ENCODE data around the gene CMYA5.
"Not testable (repeated sequence)": the region's sequence is repeated elsewhere in the genome, so short reads cannot be mapped to it uniquely, and the experiment has no call there.

Gene CMYA5

DNA sequence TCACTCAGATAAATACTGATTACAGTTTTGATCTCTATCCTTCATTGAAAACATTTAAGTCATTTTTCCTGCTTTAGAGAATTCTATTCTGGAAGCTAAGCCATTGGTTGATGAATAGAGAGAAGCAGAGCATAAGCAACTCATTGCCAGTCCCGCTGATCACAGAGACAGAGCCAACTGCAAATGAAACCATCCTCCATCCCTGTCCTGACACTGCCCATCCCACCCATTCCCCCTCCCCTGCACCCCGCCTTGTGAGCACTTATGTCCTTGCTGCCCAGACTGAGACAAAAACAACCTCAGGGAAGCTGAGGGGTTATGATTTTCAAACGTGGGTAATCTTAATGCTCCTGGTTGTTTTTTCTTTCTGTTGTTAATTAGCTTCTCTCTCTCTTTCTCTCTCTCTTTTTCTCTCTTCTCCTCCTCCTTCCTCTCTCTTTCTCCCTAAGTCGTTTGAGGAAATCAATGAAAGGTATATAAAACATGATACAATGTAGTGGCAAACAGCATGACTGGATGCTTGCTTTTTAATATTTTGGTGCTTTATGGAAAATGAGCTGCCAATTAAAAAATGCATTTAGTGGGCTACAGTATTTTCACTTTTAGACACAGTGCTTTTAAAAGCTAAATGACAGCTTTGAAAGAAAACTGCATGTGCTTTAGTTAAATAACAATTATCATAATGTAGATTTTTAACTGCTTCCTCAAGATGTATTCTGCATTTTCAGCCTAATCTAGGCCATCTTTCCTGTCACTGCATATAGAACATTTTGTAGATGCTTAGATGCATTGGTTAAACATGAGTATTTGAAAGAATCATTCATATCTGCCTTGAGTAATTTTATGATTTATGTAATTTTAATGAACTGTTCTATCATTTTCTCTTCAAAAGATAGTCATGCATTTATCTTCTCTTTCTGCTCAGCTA, 57.3 kb downstream of the CMYA5 start:
- no peak for DNase-seq (ENCODE audit: low read depth in 2 of 2)

DNA sequence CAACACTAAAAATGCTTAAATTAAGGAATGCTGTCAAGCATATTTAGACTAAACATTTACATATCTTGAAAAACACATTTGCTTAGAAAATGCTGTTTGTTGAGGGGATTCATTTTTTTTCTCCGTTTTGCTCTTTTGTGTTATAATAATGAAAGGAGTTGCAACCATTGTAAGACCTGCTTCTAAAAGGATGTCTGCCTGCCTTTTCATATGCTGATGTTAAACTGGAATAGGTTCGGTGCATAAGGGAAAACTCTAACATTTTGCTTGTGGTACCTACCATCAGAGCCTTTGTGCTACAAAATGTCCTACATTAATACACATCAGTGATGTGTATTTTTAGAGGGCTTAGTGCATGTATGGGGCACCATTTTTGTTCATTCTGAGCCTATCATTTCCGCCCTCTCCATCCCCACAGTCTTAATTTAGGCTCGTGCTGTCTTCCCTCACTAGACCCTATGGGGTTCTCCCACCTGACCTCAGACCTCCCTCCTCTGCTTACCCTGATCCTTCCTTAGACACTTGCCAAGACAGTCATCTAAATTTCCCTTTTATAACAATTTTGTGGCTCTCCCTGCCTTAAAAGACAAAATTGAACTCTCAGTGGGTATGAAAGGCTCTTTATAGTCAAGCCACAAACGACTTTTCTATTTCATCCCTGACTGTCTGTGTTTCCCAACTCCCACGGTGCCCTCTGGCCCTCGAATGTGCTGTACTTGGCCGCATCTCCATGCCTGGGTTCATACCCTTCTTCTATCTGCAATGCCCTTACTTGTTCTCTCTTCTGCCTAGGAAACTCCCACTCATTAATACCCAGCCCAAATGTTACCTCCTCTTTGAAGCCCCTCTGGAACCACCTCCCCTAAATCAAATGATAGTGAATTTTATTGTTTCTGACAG, 61.2 kb downstream of the CMYA5 start:
- DNase-seq (ENCODE audit: low read depth in 2 of 2) = no peak

- no peak for DNase-seq (ENCODE audit: low read depth in 2 of 2)
Observed at GRCh38 chr5:79753092-79753491, 63.5 kb downstream of the CMYA5 start.

- no peak for DNase-seq (ENCODE audit: low read depth in 2 of 2)
Observed at GRCh38 chr5:79753877-79754645, 64.4 kb downstream of the CMYA5 start.

DNA sequence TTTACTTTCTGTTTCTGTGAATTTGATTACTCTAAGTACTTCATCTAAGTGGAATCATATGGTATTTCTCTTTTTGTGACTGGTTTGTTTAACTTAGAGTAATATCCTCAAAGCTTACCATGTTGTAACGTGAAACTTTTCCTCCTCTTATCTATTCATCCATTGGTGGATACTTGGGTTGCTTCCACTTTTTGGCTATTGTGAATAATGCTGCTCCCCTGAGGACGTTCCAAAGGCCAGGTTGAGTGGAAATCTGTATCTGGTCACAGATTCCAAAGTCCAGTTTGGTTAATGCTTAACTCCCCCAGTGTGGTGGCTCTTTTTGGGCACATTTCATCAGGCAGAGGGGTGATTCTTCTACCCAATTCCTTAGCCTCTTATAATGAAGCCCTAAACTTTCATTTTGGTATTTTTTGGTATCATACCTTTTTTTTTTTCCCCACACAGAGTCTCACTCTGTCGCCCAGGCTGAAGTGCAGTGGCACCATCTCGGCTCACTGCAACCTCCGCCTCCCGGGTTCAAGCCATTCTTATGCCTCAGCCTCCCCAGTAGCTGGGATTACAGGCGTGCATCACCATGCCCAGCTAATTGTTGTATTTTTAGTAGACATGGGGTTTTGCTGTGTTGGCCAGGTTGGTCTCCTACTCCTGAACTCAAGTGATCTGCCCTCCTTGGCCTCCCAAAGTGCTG, 65.4 kb downstream of the CMYA5 start:
- no peak for DNase-seq (ENCODE audit: low read depth in 2 of 2)

DNA sequence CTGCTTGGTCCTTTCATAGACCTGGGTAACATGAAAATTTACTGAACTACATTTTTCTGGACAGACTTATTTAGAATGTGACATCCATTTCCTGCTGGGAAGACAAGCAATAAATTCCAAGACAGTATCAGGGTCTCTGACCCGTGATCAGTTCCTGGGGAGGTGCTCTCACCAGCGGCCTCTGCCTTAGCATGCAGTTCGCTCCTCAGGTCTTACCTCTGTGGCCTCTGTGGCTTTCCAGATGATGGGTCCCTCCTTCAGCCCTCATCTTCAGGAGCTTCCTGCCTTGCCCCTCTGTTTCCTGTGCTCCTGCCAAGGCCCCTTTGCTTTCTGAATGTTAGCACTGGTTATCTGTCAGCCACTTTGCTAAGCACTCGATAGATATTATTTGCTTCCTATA, 66.4 kb downstream of the CMYA5 start:
- no peak for DNase-seq (ENCODE audit: low read depth in 2 of 2)

- DNase-seq (ENCODE audit: low read depth in 2 of 2) = no peak
Observed at GRCh38 chr5:79759436-79759835, 69.8 kb downstream of the CMYA5 start.

DNA sequence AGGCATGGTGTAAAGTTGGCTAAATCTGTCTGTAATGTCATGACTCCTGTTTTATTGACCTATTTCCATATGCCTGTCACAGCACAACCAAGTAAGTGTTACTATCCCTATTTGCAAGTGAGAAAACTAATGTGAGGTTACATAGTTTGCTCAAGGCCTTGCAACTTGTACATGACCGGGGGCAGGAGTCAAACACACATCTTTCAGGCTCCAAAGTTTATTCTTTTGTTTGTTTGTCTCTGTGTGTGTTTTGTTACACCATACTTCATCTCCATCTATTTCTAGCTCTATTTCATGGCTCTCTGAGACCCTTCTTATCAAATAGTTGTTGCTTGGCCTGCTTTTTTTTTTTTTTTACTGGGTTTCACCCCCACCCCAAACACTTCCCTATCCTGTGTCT, 70.2 kb downstream of the CMYA5 start:
- DNase-seq (ENCODE audit: low read depth in 2 of 2) = no peak

DNA sequence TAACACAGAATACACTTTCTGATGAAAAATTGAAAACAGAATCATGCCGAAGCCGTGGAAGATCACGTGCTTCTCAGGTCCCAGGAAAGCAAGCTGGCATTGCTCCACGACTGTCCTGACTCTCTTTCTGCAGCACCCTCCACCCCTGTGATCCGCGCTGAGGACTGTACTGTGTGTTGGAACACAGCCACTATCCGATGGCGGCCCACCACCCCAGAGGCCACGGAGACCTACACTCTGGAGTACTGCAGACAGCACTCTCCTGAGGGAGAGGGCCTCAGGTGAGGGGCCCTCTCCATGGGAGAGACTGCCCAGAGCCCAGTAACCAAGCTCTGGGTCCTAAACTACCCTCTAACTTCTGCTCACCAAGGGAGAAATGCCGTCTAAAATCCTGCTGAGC, 73.3 kb downstream of the CMYA5 start:
- no peak for DNase-seq (ENCODE audit: low read depth in 2 of 2)

DNA sequence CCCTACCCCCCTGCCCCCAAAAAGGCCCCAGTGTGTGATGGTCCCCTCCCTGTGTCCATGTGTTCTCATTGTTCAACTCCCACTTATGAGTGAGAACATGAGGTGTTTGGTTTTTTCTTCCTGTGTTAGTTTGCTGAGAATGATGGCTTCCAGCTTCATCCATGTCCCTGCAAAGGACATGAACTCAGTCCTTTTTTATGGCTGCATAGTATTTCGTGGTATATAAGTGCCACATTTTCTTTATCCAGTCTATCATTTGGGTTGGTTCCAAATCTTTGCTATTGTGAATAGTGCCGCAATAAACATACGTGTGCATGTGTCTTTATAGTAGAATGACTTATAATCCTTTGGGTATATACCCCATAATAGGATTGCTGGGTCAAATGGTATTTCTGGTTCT, 74.5 kb downstream of the CMYA5 start:
- not testable (repeated sequence) for DNase-seq (ENCODE audit: low read depth in 2 of 2)

- DNase-seq (ENCODE audit: low read depth in 2 of 2) = no peak
Observed at GRCh38 chr5:79771387-79771786, 81.8 kb downstream of the CMYA5 start.

GRCh38 chr5:79772651-79773050, 83.0 kb downstream of the CMYA5 start:
- no peak for DNase-seq (ENCODE audit: low read depth in 2 of 2)

- DNase-seq (ENCODE audit: low read depth in 2 of 2) = no peak
Observed at GRCh38 chr5:79773612-79774011, 84.0 kb downstream of the CMYA5 start.

DNA sequence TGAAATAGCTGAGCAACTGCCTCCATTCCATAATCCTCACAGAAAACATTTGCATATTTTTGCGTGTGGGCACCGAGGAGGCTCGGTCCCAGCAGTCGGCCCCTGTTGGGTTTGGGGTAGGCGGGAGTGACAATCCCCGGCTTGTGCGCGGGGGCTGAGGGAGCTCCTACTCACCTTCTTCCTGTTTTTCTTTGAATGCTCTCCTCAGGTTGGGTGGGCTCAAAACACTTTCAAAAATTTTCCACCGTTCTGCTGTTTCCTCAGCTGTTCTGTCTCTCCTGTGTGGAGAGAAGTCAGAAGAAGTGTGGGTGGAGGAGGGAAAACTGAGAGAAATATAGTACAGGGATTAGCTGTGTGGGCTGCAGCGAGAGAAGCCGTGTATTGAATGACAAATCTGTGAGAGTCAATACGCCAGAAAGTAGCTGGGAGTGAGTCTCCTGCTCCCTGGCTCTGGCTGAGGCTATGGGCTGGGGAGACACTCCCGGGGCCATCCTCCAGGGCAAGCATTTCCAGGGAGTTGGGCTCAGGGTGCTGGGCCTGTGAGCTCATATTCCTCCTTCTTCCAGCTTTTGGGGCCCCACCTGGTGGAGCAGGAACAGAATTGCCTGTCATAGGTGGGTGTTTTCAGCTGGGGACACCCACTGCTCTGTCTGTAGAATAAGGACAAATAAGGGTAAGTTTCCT, 84.7 kb downstream of the CMYA5 start:
- DNase-seq (ENCODE audit: low read depth in 2 of 2) = no peak

DNA sequence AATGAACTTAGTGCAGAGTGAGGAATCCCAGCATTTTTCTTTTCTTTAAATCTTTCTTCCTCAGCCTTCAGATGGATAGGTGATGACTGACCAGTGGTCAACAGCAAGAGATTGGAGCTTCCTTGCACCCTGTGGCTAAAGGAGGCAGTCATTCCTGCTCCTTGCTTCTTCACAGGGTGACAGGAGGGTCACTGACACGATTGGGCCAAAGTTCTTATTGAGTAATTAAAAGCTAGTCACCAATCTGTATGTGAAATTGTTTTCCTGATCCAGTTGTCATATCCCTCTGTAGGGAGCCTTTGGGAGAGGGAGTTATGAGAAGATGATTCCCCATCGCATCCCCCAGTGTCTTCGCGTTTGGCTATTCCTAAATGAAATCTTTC, 85.2 kb downstream of the CMYA5 start:
- DNase-seq (ENCODE audit: low read depth in 2 of 2) = no peak

DNA sequence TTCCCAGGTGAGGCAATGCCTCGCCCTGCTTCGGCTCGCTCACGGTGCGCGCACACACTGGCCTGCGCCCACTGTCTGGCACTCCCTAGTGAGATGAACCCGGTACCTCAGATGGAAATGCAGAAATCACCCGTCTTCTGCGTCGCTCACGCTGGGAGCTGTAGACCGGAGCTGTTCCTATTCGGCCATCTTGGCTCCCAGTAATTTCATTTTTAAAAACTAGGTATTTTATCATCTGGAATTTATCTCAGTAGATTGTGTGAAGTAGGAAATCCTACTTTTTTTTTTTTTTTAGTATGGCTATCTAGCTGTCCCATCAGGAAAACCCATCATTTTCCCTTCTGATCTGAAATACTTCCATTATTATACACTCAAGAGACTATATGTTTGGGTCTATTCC, 95.1 kb downstream of the CMYA5 start:
- not testable (repeated sequence) for DNase-seq (ENCODE audit: low read depth in 2 of 2)

DNA sequence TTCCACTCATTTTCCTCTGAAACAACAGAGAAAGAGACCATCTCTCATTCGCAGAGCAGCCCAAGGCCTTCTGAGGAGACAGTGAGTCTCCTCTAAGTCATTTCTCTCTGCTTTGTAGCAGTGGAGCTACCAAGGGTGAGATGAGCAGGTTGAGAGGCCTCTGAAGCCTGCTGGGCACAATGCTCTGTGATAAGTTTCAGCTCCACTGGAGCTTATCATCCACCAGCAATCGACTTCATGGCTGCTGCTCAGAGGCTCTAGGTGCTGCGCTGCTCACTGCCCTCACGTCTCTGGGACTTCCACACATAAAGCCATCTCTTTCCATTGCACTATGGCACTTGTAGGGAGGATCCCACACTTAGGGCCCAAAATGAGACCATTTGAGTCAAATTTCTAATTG, 96.3 kb downstream of the CMYA5 start:
- no peak for DNase-seq (ENCODE audit: low read depth in 2 of 2)

- DNase-seq (ENCODE audit: low read depth in 2 of 2) = no peak
Observed at GRCh38 chr5:79787448-79787847, 97.8 kb downstream of the CMYA5 start.

DNA sequence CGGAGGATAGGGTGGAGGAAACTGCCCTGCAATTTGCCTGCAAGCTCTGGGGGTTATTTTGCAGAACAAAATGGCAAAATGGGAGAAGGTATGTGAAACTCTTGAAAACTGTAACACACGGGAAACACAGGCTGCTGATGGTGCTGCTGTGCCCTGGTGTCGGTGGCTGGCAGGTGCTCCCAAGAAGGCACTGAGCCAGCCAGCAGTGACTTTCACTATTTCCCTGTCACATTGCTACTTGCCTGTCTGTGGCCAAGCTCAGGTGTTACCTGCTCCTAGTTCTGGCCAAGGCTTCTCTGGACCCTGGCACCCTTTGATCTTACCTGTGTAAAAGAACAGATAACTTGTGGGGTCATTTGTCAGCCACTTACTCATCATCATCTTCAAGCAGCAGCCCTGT, 102.2 kb downstream of the CMYA5 start:
- DNase-seq (ENCODE audit: low read depth in 2 of 2) = no peak

- DNase-seq (ENCODE audit: low read depth in 2 of 2) = no peak
Observed at GRCh38 chr5:79792463-79792862, 102.8 kb downstream of the CMYA5 start.

- no peak for DNase-seq (ENCODE audit: low read depth in 2 of 2)
Observed at GRCh38 chr5:79793304-79793703, 103.7 kb downstream of the CMYA5 start.

Measured in stimulated activated CD8-positive, alpha-beta memory T cell treated with anti-CD3 and anti-CD28 coated beads, Interleukin-7, amount 100 ng/mL, for 4 hours (primary cell).